ENCODE measurements around the gene FBN1. TPM values are rescaled to one million over a fixed set of nuclear protein-coding genes. Genes with fewer than 3 reads are reported as not detected.

The FBN1 gene
- total RNA-seq, 1 donor from 2014 or later: 171 TPM

DNA sequence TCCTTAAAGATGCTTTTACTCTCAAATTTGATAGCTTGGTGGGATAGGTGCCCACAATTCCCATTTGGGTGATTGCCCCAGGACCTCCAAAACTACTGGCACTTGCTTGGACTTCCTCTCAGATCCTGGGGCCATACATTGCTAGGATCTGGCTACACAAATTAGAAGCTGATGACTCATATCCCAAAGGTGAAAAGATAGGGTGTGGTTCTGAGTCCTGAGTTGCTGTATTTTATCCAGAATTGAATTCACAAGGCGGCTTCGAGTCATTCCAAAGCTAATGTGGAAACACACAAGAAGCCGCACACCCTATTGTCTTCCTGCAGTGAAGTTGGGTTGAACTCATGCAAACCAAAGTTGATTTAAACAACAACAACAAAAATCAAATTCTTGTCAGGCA is 260.9 kb downstream of the FBN1 start:
- no peak for DNase-seq (ENCODE audit: extremely low read depth, low read depth, low spot score)

DNA sequence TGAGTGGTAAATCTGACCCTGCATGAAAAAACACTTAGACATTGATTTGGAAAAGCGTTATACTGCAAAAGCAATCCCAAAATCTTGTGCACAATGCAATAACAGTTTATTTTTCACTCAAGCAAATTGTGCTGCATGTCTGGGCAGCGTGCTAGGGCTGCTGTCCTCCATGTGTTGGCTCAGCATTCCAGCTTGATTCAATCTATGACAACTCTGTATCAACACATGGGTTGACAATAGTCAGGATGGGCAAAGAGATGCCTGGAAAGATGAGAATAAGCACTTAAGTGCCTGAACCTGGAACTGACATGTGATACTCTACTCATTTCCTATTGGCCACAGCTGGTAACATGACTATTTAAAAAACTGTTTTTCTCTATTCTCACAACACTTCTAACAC is 262.5 kb downstream of the FBN1 start:
- DNase-seq (ENCODE audit: extremely low read depth, low read depth, low spot score): no peak

DNA sequence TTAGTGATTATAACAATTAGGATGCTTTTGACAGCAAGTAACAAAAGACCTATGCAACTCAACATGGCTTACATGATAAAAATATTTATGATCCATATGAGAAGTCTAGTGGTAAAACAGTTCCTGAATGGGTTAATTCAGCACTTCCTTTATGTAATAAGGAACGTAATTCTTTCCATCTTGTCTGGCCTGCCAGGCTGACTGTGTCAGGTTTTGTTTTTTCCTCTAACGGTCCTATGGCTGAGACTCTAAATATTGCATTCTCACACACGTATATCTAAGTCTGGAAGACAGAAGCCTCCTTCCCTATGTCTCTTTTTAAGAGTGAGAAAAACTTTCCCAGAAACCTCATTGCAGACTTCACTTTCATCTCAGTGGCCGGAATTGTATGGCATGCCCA is 263.6 kb downstream of the FBN1 start:
- no peak for DNase-seq (ENCODE audit: extremely low read depth, low read depth, low spot score)

DNA sequence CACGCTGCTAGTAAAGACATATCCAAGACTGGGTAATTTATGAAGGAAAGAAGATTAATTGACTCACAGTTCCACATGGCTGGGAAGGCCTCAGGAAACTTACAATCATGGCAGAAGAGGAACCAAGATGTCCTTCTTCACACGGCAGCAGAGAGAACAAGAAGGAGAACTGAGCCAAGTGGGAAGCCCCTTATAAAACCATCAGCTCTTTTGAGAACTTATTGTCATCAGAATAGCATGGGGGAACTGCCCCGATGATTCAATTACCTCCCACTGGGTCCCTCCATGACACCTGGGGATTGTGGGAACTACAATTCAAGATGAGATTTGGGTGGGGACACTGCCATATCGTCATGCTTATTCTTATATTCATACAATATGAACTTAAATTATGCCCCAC is 265.3 kb downstream of the FBN1 start:
- DNase-seq (ENCODE audit: extremely low read depth, low read depth, low spot score): no peak

GRCh38 chr15:48375767-48376166 is 269.7 kb downstream of the FBN1 start:
- no peak for DNase-seq (ENCODE audit: extremely low read depth, low read depth, low spot score)

DNA sequence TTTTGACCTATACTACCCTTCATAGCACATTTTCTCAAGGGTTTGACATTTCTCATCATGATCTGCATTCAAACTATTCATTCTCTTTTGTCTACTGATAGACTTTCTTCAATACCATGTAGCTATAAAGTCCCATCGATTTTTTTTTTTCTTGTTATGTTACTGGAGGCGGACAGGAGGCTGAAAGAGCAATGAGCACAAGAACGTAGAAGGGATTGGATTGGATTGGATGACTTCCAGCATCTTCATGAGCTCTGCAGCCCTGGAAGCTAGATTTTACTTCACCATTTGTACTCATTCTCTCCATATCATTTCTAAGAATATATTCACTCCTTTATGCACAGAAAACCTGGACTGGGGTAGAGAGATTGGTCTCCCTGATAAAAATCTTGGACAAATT is 271.0 kb downstream of the FBN1 start:
- no peak for DNase-seq (ENCODE audit: extremely low read depth, low read depth, low spot score)

DNA sequence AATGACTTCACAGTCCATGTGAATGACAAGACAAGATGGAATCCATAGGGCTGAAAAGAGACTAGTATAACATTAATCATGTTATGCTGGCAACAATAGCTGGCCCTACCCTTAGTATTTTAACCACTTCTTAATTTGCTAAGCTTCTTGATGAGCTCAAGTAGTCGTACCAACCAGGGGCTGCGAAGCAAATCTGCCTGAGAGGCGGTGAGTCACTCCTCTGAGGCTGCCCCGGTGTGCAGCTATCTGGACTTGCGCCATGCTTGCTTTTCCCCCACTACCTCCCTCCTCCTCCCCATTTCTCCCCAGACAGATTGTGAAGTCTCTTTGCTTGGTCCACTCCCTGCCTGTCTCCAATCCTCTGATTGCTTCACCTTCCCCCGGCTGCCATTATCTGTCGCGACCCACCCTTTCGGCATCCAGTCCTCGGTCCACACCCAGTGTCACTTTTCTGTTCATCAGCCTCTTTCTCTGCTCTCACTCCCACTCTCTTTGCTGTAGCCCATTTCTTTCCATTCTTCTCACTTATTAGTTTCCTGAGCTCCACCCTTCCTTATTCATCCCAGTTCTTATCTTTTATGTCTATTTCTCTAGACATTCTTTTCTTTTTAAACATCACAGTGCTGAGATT is 271.6 kb downstream of the FBN1 start:
- no peak for DNase-seq (ENCODE audit: extremely low read depth, low read depth, low spot score)

GRCh38 chr15:48371961-48372360 is 273.5 kb downstream of the FBN1 start:
- no peak for DNase-seq (ENCODE audit: extremely low read depth, low read depth, low spot score)

GRCh38 chr15:48371550-48371949 is 274.0 kb downstream of the FBN1 start:
- no peak for DNase-seq (ENCODE audit: extremely low read depth, low read depth, low spot score)

- DNase-seq (ENCODE audit: extremely low read depth, low read depth, low spot score): no peak
Measured at GRCh38 chr15:48370460-48370859, 275.0 kb downstream of the FBN1 start.

- DNase-seq (ENCODE audit: extremely low read depth, low read depth, low spot score): no peak
Measured at GRCh38 chr15:48367483-48367882, 278.0 kb downstream of the FBN1 start.

DNA sequence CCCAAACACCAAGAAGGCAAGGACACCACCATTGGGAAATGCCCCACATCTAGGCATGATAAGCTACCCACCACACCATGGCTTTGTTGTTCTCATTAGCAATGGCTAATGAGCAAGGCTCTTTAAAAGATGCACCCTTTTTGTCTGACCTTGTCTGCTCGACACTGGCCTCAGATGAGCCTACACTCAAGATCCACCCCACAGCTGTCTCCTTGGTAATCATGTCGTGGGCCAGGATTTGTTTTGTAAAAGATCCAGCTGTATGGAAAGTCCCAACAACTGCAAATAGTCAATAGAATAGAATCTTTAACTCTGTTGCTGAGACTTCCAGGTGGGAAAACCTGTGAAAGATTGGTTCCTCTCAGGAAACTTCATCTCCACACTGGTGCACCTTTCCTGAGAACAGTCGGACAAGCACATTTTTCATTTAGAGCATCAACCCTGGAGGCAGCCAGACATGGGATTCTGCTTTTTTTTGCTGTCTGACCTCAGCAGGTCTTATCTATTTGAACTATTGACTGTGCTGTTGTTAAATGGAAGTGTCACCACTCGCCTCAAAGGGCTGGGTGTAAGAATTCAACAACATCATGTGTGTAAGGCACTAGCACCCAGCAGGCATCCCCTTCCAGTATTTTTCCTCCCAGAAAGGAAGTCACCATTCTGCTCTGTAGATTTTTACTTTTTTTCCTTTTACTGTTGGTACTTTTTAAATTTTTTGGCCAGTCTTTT is 278.8 kb downstream of the FBN1 start:
- no peak for DNase-seq (ENCODE audit: extremely low read depth, low read depth, low spot score)

GRCh38 chr15:48365575-48365974 is 279.9 kb downstream of the FBN1 start:
- no peak for DNase-seq (ENCODE audit: extremely low read depth, low read depth, low spot score)

DNA sequence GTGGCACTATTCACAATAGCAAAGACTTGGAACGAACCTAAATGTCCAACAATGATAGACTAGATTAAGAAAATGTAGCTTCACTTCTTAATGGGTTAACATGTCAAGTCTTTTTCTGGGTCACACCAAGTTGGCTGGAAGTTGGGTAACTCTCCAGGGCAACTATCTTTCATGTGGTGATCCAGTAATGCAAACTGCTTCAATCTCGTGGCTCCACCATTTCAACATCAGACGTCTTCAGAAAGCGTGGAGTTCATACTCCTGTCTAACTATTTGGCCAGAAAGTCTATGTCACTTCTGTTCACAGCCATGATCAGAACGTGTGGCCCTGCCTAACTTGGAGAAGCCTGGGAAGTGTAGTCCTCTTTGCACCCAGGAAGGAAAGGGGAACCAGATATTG is 282.0 kb downstream of the FBN1 start:
- no peak for DNase-seq (ENCODE audit: extremely low read depth, low read depth, low spot score)

- no peak for DNase-seq (ENCODE audit: extremely low read depth, low read depth, low spot score)
Measured at GRCh38 chr15:48361685-48362084, 283.8 kb downstream of the FBN1 start.

DNA sequence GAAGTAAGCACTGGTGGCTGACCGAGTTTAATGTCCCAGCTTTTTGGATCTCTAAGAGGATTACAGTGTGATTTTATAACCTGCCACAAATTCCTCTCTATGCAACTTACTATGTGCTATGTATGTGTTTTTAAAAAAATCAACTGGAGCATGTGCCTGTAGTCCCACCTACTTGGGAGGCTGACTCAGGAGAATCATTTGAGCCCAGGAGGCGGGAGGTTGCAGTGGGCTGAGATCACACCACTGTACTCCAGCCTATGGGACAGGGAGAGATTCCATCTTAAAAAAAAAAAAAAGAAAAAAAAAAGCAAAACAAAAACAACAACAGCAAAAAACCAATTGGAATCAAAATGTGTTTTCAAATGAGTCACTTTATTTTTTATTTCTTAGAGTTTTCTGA is 284.7 kb downstream of the FBN1 start:
- no peak for DNase-seq (ENCODE audit: extremely low read depth, low read depth, low spot score)

Other genes with a start within 250 kb of the FBN1 start
- 3.7 and 3.9 TPM in 2 replicates for gene CEP152, start 165.4 kb upstream of the FBN1 start, total RNA-seq
- 272 and 293 TPM in 2 replicates for gene EID1, start 232.4 kb upstream of the FBN1 start, total RNA-seq

Measured in glomerular endothelial cell (primary cell).